RWPE2 (cell line): Measurements from ENCODE around the gene TSPAN5.

Experiments used
- ATAC-seq: fragments of 200-7000 bp; cut with Tn5 transposase; 3 replicates; pipeline ENCODE4 v1.9.1; 2021; ENCODE audit warnings: low read depth
- DNase-seq: peaks from one replicate; pipeline ENCODE4 v3.0.0-alpha.2; 2020; ENCODE audit warnings: low spot score
- H3K27ac ChIP-seq: fragments of 450-650 bp; 2 replicates; pipeline ENCODE4 v1.5.1; 2017; ENCODE audit warnings: mild to moderate bottlenecking; ENCODE audit not compliant: poor library complexity, severe bottlenecking
- H3K27me3 ChIP-seq: fragments of 250-450 bp; sonication (Bioruptor Pico); 2 replicates; pipeline ENCODE4 v1.5.1; 2021; ENCODE audit warnings: mild to moderate bottlenecking, moderate library complexity; ENCODE audit not compliant: insufficient read depth, poor library complexity, severe bottlenecking
- H3K36me3 ChIP-seq: fragments of 250-450 bp; sonication (Bioruptor Pico); 2 replicates; pipeline ENCODE4 v1.5.1; 2020; ENCODE audit warnings: low read depth, mild to moderate bottlenecking, moderate library complexity
- H3K4me1 ChIP-seq: fragments of 250-450 bp; sonication (Bioruptor Pico); 2 replicates; pipeline ENCODE4 v1.5.1; 2021; ENCODE audit warnings: mild to moderate bottlenecking, moderate library complexity; ENCODE audit not compliant: insufficient read depth, poor library complexity, severe bottlenecking
- H3K4me3 ChIP-seq: fragments of 250-450 bp; sonication (Bioruptor Pico); 2 replicates; pipeline ENCODE4 v1.5.1; 2021; ENCODE audit warnings: mild to moderate bottlenecking, moderate library complexity; ENCODE audit not compliant: severe bottlenecking
- H3K9me3 ChIP-seq: fragments of 250-450 bp; sonication (Bioruptor Pico); 2 replicates; pipeline ENCODE4 v1.5.1; 2021; ENCODE audit warnings: mild to moderate bottlenecking, moderate library complexity; ENCODE audit not compliant: severe bottlenecking
- CTCF ChIP-seq: fragments of 450-650 bp; IDR thresholded peaks from one replicate; pipeline ENCODE4 v1.5.1; 2017; ENCODE audit warnings: mild to moderate bottlenecking, moderate library complexity; ENCODE audit not compliant: poor library complexity, severe bottlenecking

The TSPAN5 gene

GRCh38 chr4:98586962-98587354 lies 71.5 kb downstream of the TSPAN5 start:
- peaks cover 32% of the 10 kb centered on the region for H3K4me1 ChIP-seq
- H3K27me3 ChIP-seq = no peaks in the 10 kb centered on the region
- DNase-seq (no peak), ATAC-seq (no peak)
- H3K27ac ChIP-seq = no peak overlapping the region
- H3K4me3 ChIP-seq = no peak overlapping the region
- no peaks in the 10 kb centered on the region for H3K9me3 ChIP-seq
- no peaks in the 10 kb centered on the region for H3K36me3 ChIP-seq
- TF ChIP-seq CTCF = no peak

- Histone ChIP-seq H3K27me3 (no peaks in the 10 kb centered on the region), H3K4me3 (no peak overlapping the region), H3K27ac (peak overlapping the region; percentile 47), H3K9me3 (no peaks in the 10 kb centered on the region), H3K36me3 (no peaks in the 10 kb centered on the region), H3K4me1 (peaks cover 32% of the 10 kb centered on the region)
- ATAC-seq (no peak), DNase-seq (no peak)
- TF ChIP-seq CTCF = no peak
Observed at GRCh38 chr4:98586291-98586961, 72.0 kb downstream of the TSPAN5 start.

GRCh38 chr4:98585596-98585995 lies 72.8 kb downstream of the TSPAN5 start:
- no peak for DNase-seq
- Histone ChIP-seq H3K27ac (peak overlapping the region; percentile 47), H3K36me3 (no peaks in the 10 kb centered on the region), H3K4me3 (no peak overlapping the region), H3K9me3 (no peaks in the 10 kb centered on the region), H3K27me3 (no peaks in the 10 kb centered on the region), H3K4me1 (peaks cover 37% of the 10 kb centered on the region)
- TF ChIP-seq CTCF = no peak
- ATAC-seq = no peak

- ATAC-seq (peak; percentile 82), DNase-seq (no peak)
- no peak overlapping the region for H3K4me3 ChIP-seq
- H3K36me3 ChIP-seq = no peaks in the 10 kb centered on the region
- TF ChIP-seq CTCF = no peak
- H3K9me3 ChIP-seq = no peaks in the 10 kb centered on the region
- no peaks in the 10 kb centered on the region for H3K27me3 ChIP-seq
- peaks cover 38% of the 10 kb centered on the region for H3K4me1 ChIP-seq
- H3K27ac ChIP-seq = peak overlapping the region; percentile 47
Observed at GRCh38 chr4:98584265-98584664, 74.1 kb downstream of the TSPAN5 start.

GRCh38 chr4:98583265-98583664 lies 75.1 kb downstream of the TSPAN5 start:
- ATAC-seq (peak; percentile 63; the same call in 2 of the 3 replicates), DNase-seq (no peak)
- H3K4me1 ChIP-seq = peaks cover 40% of the 10 kb centered on the region
- TF ChIP-seq CTCF = no peak
- H3K9me3 ChIP-seq = no peaks in the 10 kb centered on the region
- peak overlapping the region; percentile 47 for H3K27ac ChIP-seq
- no peaks in the 10 kb centered on the region for H3K36me3 ChIP-seq
- H3K27me3 ChIP-seq = no peaks in the 10 kb centered on the region
- no peak overlapping the region for H3K4me3 ChIP-seq
